PFSK-1 (cell line): ENCODE measurements around the gene PCDH8.

Experiments used
- POLR2AphosphoS5 ChIP-seq: IDR thresholded peaks from 2 replicates; pipeline ENCODE4 v1.6.1; 2012; ENCODE audit warnings: low read depth, mild to moderate bottlenecking, control low read depth, low read length, moderate library complexity
- REST ChIP-seq, 2 experiments: IDR thresholded peaks; 2 replicates each; pipeline versions ENCODE4 v1.6.1 to v1.8.0; 2011 to 2012; ENCODE audit warnings: low read depth in 2 of 2, low read length in 2 of 2, control low read depth in 1 of 2, inconsistent platforms in 1 of 2, mild to moderate bottlenecking in 1 of 2, moderate library complexity in 1 of 2; ENCODE audit not compliant: insufficient read depth in 1 of 2
- TAF1 ChIP-seq: IDR thresholded peaks from 2 replicates; pipeline ENCODE4 v1.6.1; 2012; ENCODE audit warnings: low read length, control low read depth, borderline replicate concordance; ENCODE audit not compliant: insufficient read depth

GRCh38 chr13:52827839-52828238 is 20.6 kb downstream of the PCDH8 start:
- no peak for TF ChIP-seq POLR2AphosphoS5
- no peak for TF ChIP-seq TAF1
- no peak for TF ChIP-seq REST (IDR thresholded peaks at IDR 0.05; ENCODE audit: insufficient read depth in 1 of 2, low read depth in 2 of 2, low read length in 2 of 2)
